KMS-11 (cell line): ENCODE measurements around the gene RAB36.

Source experiments
- H2AFZ ChIP-seq: fragments of 200-600 bp; sonication (generic); 2 replicates; pipeline ENCODE4 v1.6.1; 2016; ENCODE audit warnings: antibody characterized with exemption, mixed run types, low read depth
- H3K27ac ChIP-seq: fragments of 200-600 bp; sonication (generic); 2 replicates; pipeline ENCODE4 v1.6.1; 2016; ENCODE audit warnings: mild to moderate bottlenecking, mixed run types
- H3K27me3 ChIP-seq: fragments of 200-600 bp; sonication (generic); 2 replicates; pipeline ENCODE4 v1.6.1; 2017; ENCODE audit warnings: mild to moderate bottlenecking, low read depth, mixed run types, moderate library complexity; ENCODE audit not compliant: insufficient read depth
- H3K36me3 ChIP-seq: fragments of 200-600 bp; sonication (generic); 2 replicates; pipeline ENCODE4 v1.6.1; 2017; ENCODE audit warnings: mild to moderate bottlenecking, mixed run types; ENCODE audit not compliant: insufficient read depth
- H3K4me1 ChIP-seq: fragments of 200-600 bp; sonication (generic); 2 replicates; pipeline ENCODE4 v1.6.1; 2016; ENCODE audit warnings: mild to moderate bottlenecking, low read depth, mixed run types; ENCODE audit not compliant: poor library complexity, severe bottlenecking
- H3K4me2 ChIP-seq: fragments of 200-600 bp; sonication (generic); 2 replicates; pipeline ENCODE4 v1.7.0; 2016; ENCODE audit warnings: mild to moderate bottlenecking, mixed run types
- H3K4me3 ChIP-seq: fragments of 200-600 bp; sonication (generic); IDR thresholded peaks from 2 replicates; pipeline ENCODE4 v1.6.1; 2017; ENCODE audit warnings: low read depth, low read length, mixed read lengths; ENCODE audit not compliant: insufficient read depth
- H3K79me2 ChIP-seq: fragments of 200-600 bp; sonication (generic); 2 replicates; pipeline ENCODE4 v1.6.1; 2016; ENCODE audit warnings: low read depth, mixed run types; ENCODE audit not compliant: insufficient read depth
- H3K9ac ChIP-seq: fragments of 200-600 bp; sonication (generic); 2 replicates; pipeline ENCODE4 v1.6.1; 2016; ENCODE audit warnings: mild to moderate bottlenecking, mixed run types
- H4K20me1 ChIP-seq: fragments of 200-600 bp; sonication (generic); 2 replicates; pipeline ENCODE4 v1.6.1; 2016; ENCODE audit warnings: mild to moderate bottlenecking, mixed run types; ENCODE audit not compliant: insufficient read depth
- CTCF ChIP-seq: fragments of 200-600 bp; sonication (generic); conservative IDR thresholded peaks from 2 replicates; pipeline ENCODE4 v1.6.1; 2017; ENCODE audit warnings: low read depth, mild to moderate bottlenecking, antibody characterized with exemption, low read length, moderate library complexity, mixed read lengths

Gene RAB36

DNA sequence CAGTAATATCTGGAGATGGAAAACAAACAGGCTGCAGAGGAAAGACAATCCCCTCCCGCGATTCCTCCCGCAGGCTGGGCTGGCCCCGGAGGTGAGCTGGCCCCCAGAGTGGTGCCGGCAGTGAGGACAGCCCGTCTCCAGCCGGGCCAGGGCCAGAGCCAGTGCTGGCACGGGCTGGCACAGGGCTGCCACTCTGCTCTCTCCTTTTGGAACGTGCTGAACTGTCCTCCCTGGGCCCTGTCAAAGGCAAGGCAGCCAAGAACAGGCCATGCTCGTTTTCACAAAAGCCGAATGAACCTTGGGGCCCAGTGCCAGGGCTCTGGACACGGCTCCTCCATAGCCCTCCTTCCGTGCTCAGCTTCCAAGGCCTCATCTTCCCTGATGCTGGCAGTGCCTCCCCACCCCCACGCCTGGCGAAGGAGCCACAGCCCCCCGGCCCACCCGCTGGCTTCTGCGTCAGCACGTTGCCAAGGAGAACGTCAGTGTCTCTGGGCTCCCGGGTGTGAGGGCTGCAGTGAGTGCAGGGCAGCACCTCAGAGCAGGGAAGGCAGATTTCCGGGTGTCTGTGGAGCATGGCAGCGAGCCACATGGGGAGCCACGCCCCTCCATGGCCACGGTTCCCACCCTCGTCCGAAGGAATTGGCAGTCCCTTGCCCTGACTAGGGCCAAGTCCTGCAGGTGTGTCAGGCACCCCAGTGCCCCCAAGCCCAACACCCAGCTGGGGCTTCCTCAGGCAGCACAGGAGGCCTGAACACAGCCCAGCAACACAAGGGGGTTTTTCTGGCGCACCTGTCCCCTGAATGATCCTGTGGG is 46.4 kb upstream of the RAB36 start:
- Histone ChIP-seq H3K36me3 (no peaks in the 10 kb centered on the region), H3K9ac (no peak overlapping the region), H3K4me3 (no peak overlapping the region), H2AFZ (no peak overlapping the region), H3K27ac (no peak overlapping the region), H4K20me1 (no peaks in the 10 kb centered on the region), H3K4me1 (no peaks in the 10 kb centered on the region), H3K27me3 (no peaks in the 10 kb centered on the region), H3K79me2 (no peaks in the 10 kb centered on the region), H3K4me2 (no peak overlapping the region)
- no peak for TF ChIP-seq CTCF

DNA sequence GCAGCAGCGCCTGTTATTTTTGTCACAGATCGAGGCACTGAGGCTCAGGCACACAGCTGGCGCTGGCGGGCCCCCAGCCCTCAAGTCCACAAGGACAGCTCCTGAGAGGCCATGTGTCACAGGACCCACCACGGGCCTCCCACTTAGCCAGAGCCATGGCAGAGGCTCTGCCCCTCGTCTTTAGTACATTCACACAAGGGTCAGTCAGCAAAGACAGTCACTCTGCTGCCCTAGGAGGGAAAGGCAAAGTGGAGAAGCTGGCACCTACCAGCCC is 45.8 kb upstream of the RAB36 start:
- no peaks in the 10 kb centered on the region for H3K4me1 ChIP-seq
- H3K9ac ChIP-seq, result no peak overlapping the region
- H4K20me1 ChIP-seq, result no peaks in the 10 kb centered on the region
- H3K27ac ChIP-seq, result no peak overlapping the region
- H3K36me3 ChIP-seq, result no peaks in the 10 kb centered on the region
- H3K4me3 ChIP-seq, result no peak overlapping the region
- no peaks in the 10 kb centered on the region for H3K27me3 ChIP-seq
- no peak overlapping the region for H2AFZ ChIP-seq
- H3K4me2 ChIP-seq, result no peak overlapping the region
- no peaks in the 10 kb centered on the region for H3K79me2 ChIP-seq
- TF ChIP-seq CTCF, result no peak

DNA sequence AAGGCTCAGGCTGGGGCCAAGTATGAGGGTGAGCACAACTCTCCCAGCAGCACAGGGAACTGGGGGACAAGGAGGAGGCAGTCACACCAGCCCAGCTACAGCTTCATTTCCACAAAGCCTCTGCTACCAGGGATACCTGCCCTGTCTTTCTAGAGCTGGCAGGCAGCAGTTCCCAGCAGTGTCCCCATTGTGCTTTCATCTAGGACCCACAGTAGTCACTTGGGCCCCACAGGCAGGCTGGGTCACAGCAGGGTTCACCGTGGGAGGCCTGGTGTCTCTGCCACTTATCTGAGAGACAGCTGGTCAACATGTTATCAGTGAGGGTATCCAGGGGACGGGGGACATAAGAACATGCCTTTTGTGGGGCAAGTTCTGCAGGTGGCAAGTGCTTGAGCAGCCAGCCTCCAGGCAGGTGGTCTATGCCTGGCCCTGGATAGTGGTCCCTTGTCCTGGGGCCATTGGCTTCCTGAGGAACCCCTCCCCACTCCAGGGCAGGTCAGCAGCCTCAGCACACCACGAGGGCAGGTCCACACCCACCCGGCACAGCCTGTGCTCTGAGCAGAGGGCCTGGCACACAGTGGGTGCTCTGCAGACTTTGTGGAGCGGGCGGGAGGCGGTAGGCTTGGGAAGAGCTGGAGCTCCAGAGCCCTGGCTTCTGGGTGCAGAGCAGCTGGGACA is 45.0 kb upstream of the RAB36 start:
- Histone ChIP-seq H3K9ac (no peak overlapping the region), H3K36me3 (no peaks in the 10 kb centered on the region), H3K4me3 (no peak overlapping the region), H3K27me3 (no peaks in the 10 kb centered on the region), H3K4me1 (no peaks in the 10 kb centered on the region), H4K20me1 (no peaks in the 10 kb centered on the region), H3K79me2 (no peaks in the 10 kb centered on the region), H3K4me2 (no peak overlapping the region), H3K27ac (no peak overlapping the region), H2AFZ (no peak overlapping the region)
- TF ChIP-seq CTCF, result no peak

- no peaks in the 10 kb centered on the region for H3K4me1 ChIP-seq
- no peak overlapping the region for H3K9ac ChIP-seq
- H3K4me3 ChIP-seq, result no peak overlapping the region
- H3K36me3 ChIP-seq, result no peaks in the 10 kb centered on the region
- no peaks in the 10 kb centered on the region for H3K79me2 ChIP-seq
- H2AFZ ChIP-seq, result no peak overlapping the region
- H3K27me3 ChIP-seq, result no peaks in the 10 kb centered on the region
- no peaks in the 10 kb centered on the region for H4K20me1 ChIP-seq
- no peak overlapping the region for H3K4me2 ChIP-seq
- no peak overlapping the region for H3K27ac ChIP-seq
- no peak for TF ChIP-seq CTCF
Measured at GRCh38 chr22:23101524-23101923, 43.8 kb upstream of the RAB36 start.
